ENCODE measurements around the gene EIF1AX.

DNA sequence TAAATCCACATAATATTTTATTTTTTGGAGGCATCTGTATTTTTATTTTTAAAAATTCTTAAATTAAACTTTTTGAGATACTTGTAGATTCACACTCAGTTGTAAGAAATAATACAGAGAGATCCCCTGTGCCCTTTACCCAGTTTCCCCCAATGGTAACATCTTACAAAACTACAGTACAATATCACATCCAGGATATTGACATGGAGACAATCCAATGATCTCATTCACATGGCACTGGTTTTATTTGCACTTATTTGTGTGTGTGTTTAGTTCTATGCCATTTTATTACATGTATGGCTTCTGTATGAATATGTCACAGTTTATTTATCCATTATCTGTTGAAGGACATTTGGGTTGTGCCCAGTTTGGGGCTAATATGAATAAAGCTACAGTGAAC is 35.5 kb upstream of the EIF1AX start:
- TF ChIP-seq, protein P1, sequence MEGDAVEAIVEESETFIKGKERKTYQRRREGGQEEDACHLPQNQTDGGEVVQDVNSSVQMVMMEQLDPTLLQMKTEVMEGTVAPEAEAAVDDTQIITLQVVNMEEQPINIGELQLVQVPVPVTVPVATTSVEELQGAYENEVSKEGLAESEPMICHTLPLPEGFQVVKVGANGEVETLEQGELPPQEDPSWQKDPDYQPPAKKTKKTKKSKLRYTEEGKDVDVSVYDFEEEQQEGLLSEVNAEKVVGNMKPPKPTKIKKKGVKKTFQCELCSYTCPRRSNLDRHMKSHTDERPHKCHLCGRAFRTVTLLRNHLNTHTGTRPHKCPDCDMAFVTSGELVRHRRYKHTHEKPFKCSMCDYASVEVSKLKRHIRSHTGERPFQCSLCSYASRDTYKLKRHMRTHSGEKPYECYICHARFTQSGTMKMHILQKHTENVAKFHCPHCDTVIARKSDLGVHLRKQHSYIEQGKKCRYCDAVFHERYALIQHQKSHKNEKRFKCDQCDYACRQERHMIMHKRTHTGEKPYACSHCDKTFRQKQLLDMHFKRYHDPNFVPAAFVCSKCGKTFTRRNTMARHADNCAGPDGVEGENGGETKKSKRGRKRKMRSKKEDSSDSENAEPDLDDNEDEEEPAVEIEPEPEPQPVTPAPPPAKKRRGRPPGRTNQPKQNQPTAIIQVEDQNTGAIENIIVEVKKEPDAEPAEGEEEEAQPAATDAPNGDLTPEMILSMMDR (IDR thresholded peaks at IDR 0.05): no peak
- TF ChIP-seq EZH2phosphoT487 (IDR thresholded peaks at IDR 0.05): no peak

All from neural progenitor cell (in vitro differentiated cells).